HS-5 (cell line): Measurements from ENCODE around the gene GPC3.

Source experiments
- DNase-seq: peaks from one replicate; pipeline ENCODE4 v3.0.0-alpha.2; 2012; ENCODE audit warnings: low read depth

GPC3 gene

DNA sequence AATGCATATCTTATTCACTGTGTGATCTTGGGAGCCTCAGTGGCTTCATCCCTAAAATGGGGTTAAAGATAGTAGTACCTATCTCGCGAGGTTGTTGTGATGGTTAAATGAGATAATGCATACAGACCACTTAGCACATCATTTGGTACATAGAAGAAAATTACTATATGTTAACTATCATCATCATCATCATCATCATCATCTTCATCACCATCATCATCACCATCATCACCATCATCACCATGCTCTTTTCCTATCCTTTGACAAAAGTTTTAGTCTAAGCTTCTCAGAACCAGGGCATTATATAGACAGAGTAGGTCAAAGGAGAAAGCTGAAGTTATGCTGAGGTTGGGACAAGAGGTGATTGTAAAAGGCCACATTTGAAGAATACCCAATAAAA lies 145.0 kb downstream of the GPC3 start:
- DNase-seq, result no peak

- no peak for DNase-seq
Measured at GRCh38 chrX:133838761-133839676, 146.4 kb downstream of the GPC3 start.

- DNase-seq, result no peak
Measured at GRCh38 chrX:133837091-133837490, 148.3 kb downstream of the GPC3 start.

GRCh38 chrX:133836561-133836960 lies 148.8 kb downstream of the GPC3 start:
- no peak for DNase-seq

GRCh38 chrX:133834771-133835170 lies 150.6 kb downstream of the GPC3 start:
- no peak for DNase-seq

DNA sequence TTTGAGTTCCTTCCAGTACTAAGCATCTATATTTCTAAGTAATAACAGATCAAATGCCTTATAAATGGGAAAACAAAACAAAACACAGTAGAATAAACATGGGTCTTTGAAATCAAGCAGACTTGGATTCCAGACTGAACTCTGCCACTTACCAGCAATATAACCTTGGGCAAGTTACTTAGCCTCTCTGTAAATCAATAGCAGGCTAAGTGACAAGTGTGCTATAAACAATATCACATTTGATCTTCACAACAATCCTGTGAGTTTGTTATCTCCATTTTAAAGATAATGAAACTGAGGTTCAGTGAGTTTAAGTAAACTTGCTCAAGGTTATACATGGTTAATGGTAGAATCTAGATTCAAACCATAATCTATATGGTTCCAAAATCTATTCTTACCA lies 165.8 kb downstream of the GPC3 start:
- no peak for DNase-seq

GRCh38 chrX:133818019-133818418 lies 167.4 kb downstream of the GPC3 start:
- DNase-seq, result no peak

DNA sequence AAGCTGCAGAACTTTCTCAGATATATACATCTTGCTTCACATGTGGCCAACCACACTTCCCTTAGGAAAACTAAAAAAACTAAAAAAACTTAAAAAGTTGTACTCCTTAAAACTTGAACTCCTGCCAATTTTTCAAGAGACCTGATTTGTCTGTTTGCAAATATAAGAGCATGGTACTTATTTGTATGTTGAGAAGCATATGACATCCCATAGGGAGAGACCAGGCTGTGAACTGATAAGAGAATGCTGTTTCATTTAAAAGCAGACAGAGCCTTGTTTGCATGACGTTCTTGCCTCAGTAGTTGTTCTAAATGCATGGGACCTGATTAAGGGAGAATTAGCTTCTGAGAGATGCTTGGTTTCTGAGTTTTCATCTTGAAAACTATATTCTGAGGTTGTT lies 169.9 kb downstream of the GPC3 start:
- no peak for DNase-seq

DNA sequence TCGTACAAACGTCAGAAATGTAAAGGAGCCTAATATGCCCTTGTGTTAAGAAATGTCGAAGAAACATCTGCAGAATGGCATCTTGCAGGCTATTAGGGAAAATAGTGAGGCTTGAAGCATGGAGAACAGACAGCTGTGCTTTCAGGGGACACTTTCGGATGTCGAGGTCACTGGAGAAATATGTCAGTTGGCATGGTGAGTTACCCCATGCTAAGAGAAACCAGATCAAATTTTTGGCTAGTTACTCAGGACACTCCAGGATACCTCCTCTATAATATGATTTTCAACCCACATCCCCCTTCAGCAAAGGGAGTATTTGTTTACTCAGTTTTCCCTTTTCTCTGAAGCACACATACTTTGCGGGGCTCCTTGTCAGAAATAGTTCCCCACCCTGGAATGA lies 171.4 kb downstream of the GPC3 start:
- DNase-seq, result peak; percentile 8

- no peak for DNase-seq
Measured at GRCh38 chrX:133812402-133812801, 173.0 kb downstream of the GPC3 start.

DNA sequence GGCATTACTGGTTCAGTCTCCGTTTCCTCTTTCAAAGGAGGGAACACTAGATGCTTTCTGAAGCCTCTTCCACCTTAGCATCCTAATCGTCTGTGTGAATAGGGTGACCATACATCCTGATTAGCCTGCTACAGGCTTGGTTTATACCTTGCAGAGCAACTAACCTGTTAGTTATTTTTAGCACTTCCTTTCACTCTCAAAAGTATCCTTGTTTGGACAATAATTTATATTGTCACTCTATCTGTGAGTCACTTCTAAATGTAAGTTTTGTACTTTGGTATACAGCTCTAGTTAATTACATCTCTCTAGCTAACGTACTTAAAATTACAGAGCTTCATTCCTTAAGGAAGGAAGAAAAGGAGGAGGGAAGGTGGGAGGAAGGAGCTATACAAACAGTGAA lies 174.5 kb downstream of the GPC3 start:
- DNase-seq, result no peak

DNA sequence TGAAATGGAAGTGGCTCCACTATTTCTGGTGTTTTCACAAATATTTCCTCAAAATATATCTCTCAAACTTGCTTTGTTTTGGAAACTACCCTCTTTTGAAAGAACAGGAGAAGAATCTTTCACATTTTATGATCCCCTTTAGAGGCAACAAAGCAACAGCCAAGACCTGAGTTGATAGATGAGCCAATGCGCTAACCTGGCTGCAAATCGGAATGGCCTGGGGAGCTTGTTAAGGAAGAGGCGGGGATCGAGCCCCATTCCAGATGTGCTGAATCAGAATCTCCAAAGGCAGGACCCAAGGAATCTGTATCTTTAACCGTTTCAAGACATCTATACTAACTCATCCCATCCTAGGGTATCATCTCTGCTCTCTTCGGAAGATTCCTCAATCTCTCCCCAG lies 181.3 kb downstream of the GPC3 start:
- no peak for DNase-seq

- no peak for DNase-seq
Measured at GRCh38 chrX:133796282-133796681, 189.1 kb downstream of the GPC3 start.

- no peak for DNase-seq
Measured at GRCh38 chrX:133794126-133794525, 191.3 kb downstream of the GPC3 start.

- DNase-seq, result no peak
Measured at GRCh38 chrX:133793626-133794025, 191.8 kb downstream of the GPC3 start.

- DNase-seq, result peak; percentile 18
Measured at GRCh38 chrX:133792198-133792953, 193.0 kb downstream of the GPC3 start.

GRCh38 chrX:133789829-133790228 lies 195.6 kb downstream of the GPC3 start:
- DNase-seq, result no peak

- no peak for DNase-seq
Measured at GRCh38 chrX:133786382-133786781, 199.0 kb downstream of the GPC3 start.

- no peak for DNase-seq
Measured at GRCh38 chrX:133783274-133783673, 202.1 kb downstream of the GPC3 start.

GRCh38 chrX:133781174-133781573 lies 204.2 kb downstream of the GPC3 start:
- no peak for DNase-seq

- DNase-seq, result no peak
Measured at GRCh38 chrX:133776072-133776471, 209.3 kb downstream of the GPC3 start.

GRCh38 chrX:133774807-133775206 lies 210.6 kb downstream of the GPC3 start:
- no peak for DNase-seq

- no peak for DNase-seq
Measured at GRCh38 chrX:133771086-133771646, 214.2 kb downstream of the GPC3 start.
